HCT116 (cell line): Measurements from ENCODE around the gene TULP4. TPM values are rescaled to one million over a fixed set of nuclear protein-coding genes. Genes with fewer than 3 reads are reported as not detected.

ENCODE experiments used
- ATAC-seq: fragments of 200-7000 bp; cut with Tn5 transposase; 2 replicates; pipeline ENCODE4 v1.9.1; 2020; ENCODE audit warnings: mild to moderate bottlenecking, moderate library complexity
- BruUV-seq: library from RNA; stranded (reverse); fragments of 400-500 nt; replicated peaks from 2 replicates; lab custom pipeline; 2021; lab: Mats Ljungman, UMichigan
- CTCF ChIA-PET: fragments of 300-600 bp; sonication (Branson Sonifier 250); formaldehyde crosslinking; loops from one replicate; lab custom pipeline; 2021; ENCODE audit warnings: antibody characterized with exemption; lab: Charles Lee
- POLR2A ChIA-PET: fragments of 300-600, 350-600 bp; sonication (Branson Sonifier 250); formaldehyde crosslinking; loops from one replicate; lab custom pipeline; 2021; ENCODE audit warnings: antibody characterized with exemption; lab: Charles Lee
- RAD21 ChIA-PET, 2 experiments: fragments of 300-600 bp; sonication (Branson Sonifier 250); formaldehyde crosslinking; loops; one replicate each; lab custom pipeline; 2023; ENCODE audit warnings: low total read pairs in 2 of 2; ENCODE audit not compliant: uncharacterized antibody in 2 of 2, unreplicated experiment in 2 of 2, low non-redundant PET in 1 of 2; lab: Charles Lee
- DNase-seq: peaks from one replicate; pipeline ENCODE4 v3.0.0-alpha.2; 2010; ENCODE audit warnings: low read depth, low spot score
- H2AFZ ChIP-seq: fragments of 200-600 bp; shearing (Covaris generic), sonication (generic); 2 replicates; pipeline ENCODE4 v1.6.1; 2017; ENCODE audit warnings: low read depth, mixed run types, mixed read lengths, antibody characterized with exemption, low read length; ENCODE audit not compliant: poor library complexity, severe bottlenecking
- H3K27ac ChIP-seq: 2 replicates; pipeline ENCODE4 v1.5.1; 2012; ENCODE audit warnings: low read depth, low read length
- H3K27me3 ChIP-seq: fragments of 200-600 bp; sonication (generic); 2 replicates; pipeline ENCODE4 v1.6.1; 2016; ENCODE audit warnings: mixed run types, low read length, mixed read lengths; ENCODE audit not compliant: insufficient read depth
- H3K36me3 ChIP-seq, 2 experiments: fragments of 200-500 bp in 1 of 2; fragments of 200-600 bp in 1 of 2; sonication (Bioruptor generic) in 1 of 2; sonication (generic) in 1 of 2; 2 replicates each; pipeline versions ENCODE4 v1.5.1 to v1.6.1; 2014 to 2016; ENCODE audit warnings: low read length in 2 of 2, inconsistent platforms in 1 of 2, mixed read lengths in 1 of 2, mixed run types in 1 of 2; ENCODE audit not compliant: insufficient read depth in 2 of 2, control insufficient read depth in 1 of 2
- H3K4me1 ChIP-seq, 2 experiments: fragments of 200-600 bp in 1 of 2; sonication (generic) in 1 of 2; 2 replicates each; pipeline versions ENCODE4 v1.5.1 to v1.6.1; 2012 to 2017; ENCODE audit warnings: low read length in 2 of 2, inconsistent platforms in 1 of 2, mild to moderate bottlenecking in 1 of 2, mixed read lengths in 1 of 2, mixed run types in 1 of 2, moderate library complexity in 1 of 2; ENCODE audit not compliant: insufficient read depth in 2 of 2, control insufficient read depth in 1 of 2
- H3K4me2 ChIP-seq: fragments of 200-600 bp; sonication (generic); 2 replicates; pipeline ENCODE4 v1.6.1; 2017; ENCODE audit warnings: mixed run types, low read length, mixed read lengths
- H3K4me3 ChIP-seq, 2 experiments: fragments of 200-600 bp in 1 of 2; sonication (generic) in 1 of 2; replicated peaks in 1 of 2; 2 replicates each; pipeline ENCODE4 v1.5.1; 2011 to 2016; ENCODE audit warnings: low read length in 2 of 2, control low read depth in 1 of 2, low read depth in 1 of 2, mild to moderate bottlenecking in 1 of 2, mixed read lengths in 1 of 2, mixed run types in 1 of 2
- H3K79me2 ChIP-seq: fragments of 200-600 bp; sonication (generic); 2 replicates; pipeline ENCODE4 v1.6.1; 2017; ENCODE audit warnings: mild to moderate bottlenecking, mixed run types, low read length, moderate library complexity, mixed read lengths; ENCODE audit not compliant: insufficient read depth
- H3K9ac ChIP-seq: fragments of 200-600 bp; sonication (generic); 2 replicates; pipeline ENCODE4 v1.6.1; 2016; ENCODE audit warnings: low read length, mixed read lengths
- H3K9me2 ChIP-seq: fragments of 200-600 bp; sonication (generic), shearing (Covaris generic); 2 replicates; pipeline ENCODE4 v1.6.1; 2017; ENCODE audit warnings: mixed run types, mild to moderate bottlenecking, moderate library complexity; ENCODE audit not compliant: insufficient read depth
- H3K9me3 ChIP-seq, 2 experiments: fragments of 200-500 bp in 1 of 2; fragments of 200-600 bp in 1 of 2; sonication (Bioruptor generic) in 1 of 2; sonication (generic) in 1 of 2; 2 replicates each; pipeline ENCODE4 v1.6.1; 2014 to 2017; ENCODE audit warnings: low read length in 2 of 2, mixed read lengths in 2 of 2, inconsistent platforms in 1 of 2, low read depth in 1 of 2, mild to moderate bottlenecking in 1 of 2, mixed run types in 1 of 2, moderate library complexity in 1 of 2; ENCODE audit not compliant: control insufficient read depth in 1 of 2, insufficient read depth in 1 of 2
- H4K20me1 ChIP-seq: fragments of 200-600 bp; sonication (generic), shearing (Covaris generic); 2 replicates; pipeline ENCODE4 v1.6.1; 2017; ENCODE audit warnings: mixed run types, mild to moderate bottlenecking, moderate library complexity; ENCODE audit not compliant: insufficient read depth
- CTCF ChIP-seq, 3 experiments: fragments of 200-600 bp in 1 of 3; sonication (generic) in 1 of 3; IDR thresholded peaks in 2 of 3; conservative IDR thresholded peaks in 1 of 3; 2 replicates each; pipeline ENCODE4 v1.5.1; 2012 to 2017; ENCODE audit warnings: low read depth in 2 of 3, low read length in 2 of 3, antibody characterized with exemption in 1 of 3, borderline replicate concordance in 1 of 3, control low read depth in 1 of 3, mild to moderate bottlenecking in 1 of 3, mixed read lengths in 1 of 3, mixed run types in 1 of 3, moderate library complexity in 1 of 3; ENCODE audit not compliant: insufficient read depth in 1 of 3
- EGR1 ChIP-seq: IDR thresholded peaks from 2 replicates; pipeline ENCODE4 v1.6.1; 2012; ENCODE audit warnings: low read depth
- EZH2 ChIP-seq: fragments of 200-600 bp; sonication (generic); IDR thresholded peaks from 2 replicates; pipeline ENCODE4 v1.6.1; 2017; ENCODE audit warnings: antibody characterized with exemption, mixed run types
- JUND ChIP-seq: IDR thresholded peaks from 2 replicates; pipeline ENCODE4 v1.6.1; 2012
- RAD21 ChIP-seq: IDR thresholded peaks from 2 replicates; pipeline ENCODE4 v1.6.1; 2012; ENCODE audit warnings: low read depth, mild to moderate bottlenecking
- REST ChIP-seq: IDR thresholded peaks from 2 replicates; pipeline ENCODE4 v1.6.1; 2012; ENCODE audit warnings: low read depth
- SP1 ChIP-seq: IDR thresholded peaks from 2 replicates; pipeline ENCODE4 v1.6.1; 2012; ENCODE audit warnings: low read depth
- ZBTB33 ChIP-seq: IDR thresholded peaks from 2 replicates; pipeline ENCODE4 v1.6.1; 2011; ENCODE audit warnings: mild to moderate bottlenecking, low read length, moderate library complexity; ENCODE audit not compliant: insufficient replicate concordance; ENCODE audit errors: extremely low read depth
- intact Hi-C: fragments of 100-400 bp; cut with micrococcal nuclease; formaldehyde crosslinking; loops from 2 replicates; pipeline ENCODE4 v1.10.0; 2022
- total RNA-seq: library from RNA; stranded (reverse); gene quantifications from one replicate; pipeline ENCODE4 v1.2.1, GENCODE V29; 2021; ENCODE audit not compliant: unreplicated experiment

TULP4 gene
- total RNA-seq, 1 experiment from 2014 or later, result 70.8 TPM

- Histone ChIP-seq H3K9me3 (no peaks in the 10 kb centered on the region), H3K9ac (no peak overlapping the region), H3K36me3 (no peaks in the 10 kb centered on the region), H4K20me1 (no peaks in the 10 kb centered on the region), H3K9me2 (no peaks in the 10 kb centered on the region), H2AFZ (no peak overlapping the region), H3K79me2 (peaks cover 17% of the 10 kb centered on the region), H3K4me3 (no peak overlapping the region), H3K27ac (no peak overlapping the region), H3K27me3 (no peaks in the 10 kb centered on the region), H3K4me2 (no peak overlapping the region), H3K4me1 (no peaks in the 10 kb centered on the region)
- ChIA-PET CTCF (no interaction called here), POLR2A (no interaction called here), RAD21 (no interaction called here)
- intact Hi-C loops, result no loop called here
- DNase-seq (no peak), ATAC-seq (no peak)
- no TSS peak for BruUV-seq
- TF ChIP-seq REST (no peak), EZH2 (no peak)
These were observed 26.6 kb upstream of the TULP4 start for GRCh38 chr6:158285656-158286021.

- no peak overlapping the region for H3K4me2 ChIP-seq
- no peak overlapping the region for H3K4me3 ChIP-seq
- H3K4me1 ChIP-seq, result no peaks in the 10 kb centered on the region
- ChIA-PET CTCF (no interaction called here), RAD21 (no interaction called here), POLR2A (no interaction called here)
- H3K36me3 ChIP-seq, result no peaks in the 10 kb centered on the region
- ATAC-seq (no peak), DNase-seq (no peak)
- no peaks in the 10 kb centered on the region for H3K9me3 ChIP-seq
- H2AFZ ChIP-seq, result no peak overlapping the region
- H3K27ac ChIP-seq, result no peak overlapping the region
- H3K9ac ChIP-seq, result no peak overlapping the region
- no peaks in the 10 kb centered on the region for H3K27me3 ChIP-seq
- no TSS peak for BruUV-seq
- no peaks in the 10 kb centered on the region for H3K9me2 ChIP-seq
- intact Hi-C loops, result no loop called here
- peaks cover 20% of the 10 kb centered on the region for H3K79me2 ChIP-seq
- no peaks in the 10 kb centered on the region for H4K20me1 ChIP-seq
- TF ChIP-seq ZBTB33, result no peak
- TF ChIP-seq JUND, result no peak
- TF ChIP-seq RAD21, result no peak
- no peak for TF ChIP-seq CTCF (IDR thresholded peaks at IDR 0.05 in 2 of 3, conservative IDR thresholded peaks at IDR 0.05 in 1 of 3; ENCODE audit: borderline replicate concordance in 1 of 3, insufficient read depth in 1 of 3, low read depth in 2 of 3, low read length in 2 of 3)
- no peak for TF ChIP-seq REST
- no peak for TF ChIP-seq SP1
- TF ChIP-seq EGR1, result no peak
These were observed 25.9 kb upstream of the TULP4 start for GRCh38 chr6:158286413-158286812.
